Measurements from ENCODE around the gene TRAK1. TPM values are rescaled to one million over a fixed set of nuclear protein-coding genes. Genes with fewer than 3 reads are reported as not detected.
"Not testable (repeated sequence)": the region's sequence is repeated elsewhere in the genome, so short reads cannot be mapped to it uniquely, and the experiment has no call there.

The TRAK1 gene
- total RNA-seq, 1 donor from 2014 or later = 37.5 TPM

DNA sequence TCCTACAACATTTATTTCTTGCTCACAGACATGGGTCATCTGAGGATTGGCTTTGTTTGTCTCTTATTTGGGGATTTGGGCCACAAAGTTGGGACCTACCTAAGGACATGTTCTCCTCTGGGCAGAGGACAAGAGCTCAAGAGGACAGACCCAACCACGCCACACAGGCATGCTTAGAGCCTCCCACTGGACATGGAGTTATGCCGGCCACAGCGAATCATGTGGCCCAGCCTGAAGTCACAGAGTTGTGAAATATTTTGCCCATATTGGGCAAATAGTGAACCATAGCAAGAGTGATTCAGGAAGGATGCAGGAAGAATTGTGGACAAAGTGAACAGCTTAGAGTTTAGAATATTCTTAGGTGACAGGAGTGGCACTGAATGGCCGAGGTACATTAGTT lies 9.9 kb downstream of the TRAK1 start:
- no peaks in the 10 kb centered on the region for H3K36me3 ChIP-seq
- H3K9me3 ChIP-seq = no peaks in the 10 kb centered on the region
- TF ChIP-seq, protein P1, sequence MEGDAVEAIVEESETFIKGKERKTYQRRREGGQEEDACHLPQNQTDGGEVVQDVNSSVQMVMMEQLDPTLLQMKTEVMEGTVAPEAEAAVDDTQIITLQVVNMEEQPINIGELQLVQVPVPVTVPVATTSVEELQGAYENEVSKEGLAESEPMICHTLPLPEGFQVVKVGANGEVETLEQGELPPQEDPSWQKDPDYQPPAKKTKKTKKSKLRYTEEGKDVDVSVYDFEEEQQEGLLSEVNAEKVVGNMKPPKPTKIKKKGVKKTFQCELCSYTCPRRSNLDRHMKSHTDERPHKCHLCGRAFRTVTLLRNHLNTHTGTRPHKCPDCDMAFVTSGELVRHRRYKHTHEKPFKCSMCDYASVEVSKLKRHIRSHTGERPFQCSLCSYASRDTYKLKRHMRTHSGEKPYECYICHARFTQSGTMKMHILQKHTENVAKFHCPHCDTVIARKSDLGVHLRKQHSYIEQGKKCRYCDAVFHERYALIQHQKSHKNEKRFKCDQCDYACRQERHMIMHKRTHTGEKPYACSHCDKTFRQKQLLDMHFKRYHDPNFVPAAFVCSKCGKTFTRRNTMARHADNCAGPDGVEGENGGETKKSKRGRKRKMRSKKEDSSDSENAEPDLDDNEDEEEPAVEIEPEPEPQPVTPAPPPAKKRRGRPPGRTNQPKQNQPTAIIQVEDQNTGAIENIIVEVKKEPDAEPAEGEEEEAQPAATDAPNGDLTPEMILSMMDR (IDR thresholded peaks at IDR 0.05) = no peak
- DNase-seq (ENCODE audit: low spot score in 2 of 2) = peak in 1 of 2 donors; percentile 84
- peaks cover 10 to 41% of the 10 kb centered on the region in 2 donors for H3K4me1 ChIP-seq
- H3K27me3 ChIP-seq = no peaks in the 10 kb centered on the region
- H3K27ac ChIP-seq = peak overlapping the region; percentile 54 to 65
- intact Hi-C loops (cut with DNase I) = no loop called here
- H3K4me3 ChIP-seq = no peak overlapping the region

DNA sequence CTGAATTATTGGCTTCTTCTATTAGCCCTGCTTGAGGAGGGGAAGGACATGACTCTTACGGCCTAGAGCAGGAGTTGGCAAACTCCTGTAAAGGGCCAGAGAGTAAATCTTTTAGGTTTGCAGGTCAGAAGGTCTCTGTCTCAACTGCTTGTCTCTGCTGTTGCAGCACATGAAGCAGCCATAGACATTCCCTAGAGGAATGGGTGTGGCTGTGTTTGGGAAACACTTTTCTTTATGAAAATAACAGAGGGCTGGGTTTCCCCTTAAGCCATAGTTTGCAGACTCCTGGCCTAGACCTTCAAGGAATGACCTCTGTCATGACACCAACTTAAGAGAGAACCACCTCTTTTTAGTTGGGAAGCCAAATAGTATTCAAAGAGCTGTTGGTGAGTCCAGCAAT lies 10.3 kb downstream of the TRAK1 start:
- H3K27ac ChIP-seq = peak overlapping the region; percentile 54 to 65
- TF ChIP-seq, protein P1 (IDR thresholded peaks at IDR 0.05) = no peak
- intact Hi-C loops (cut with DNase I) = no loop called here

DNA sequence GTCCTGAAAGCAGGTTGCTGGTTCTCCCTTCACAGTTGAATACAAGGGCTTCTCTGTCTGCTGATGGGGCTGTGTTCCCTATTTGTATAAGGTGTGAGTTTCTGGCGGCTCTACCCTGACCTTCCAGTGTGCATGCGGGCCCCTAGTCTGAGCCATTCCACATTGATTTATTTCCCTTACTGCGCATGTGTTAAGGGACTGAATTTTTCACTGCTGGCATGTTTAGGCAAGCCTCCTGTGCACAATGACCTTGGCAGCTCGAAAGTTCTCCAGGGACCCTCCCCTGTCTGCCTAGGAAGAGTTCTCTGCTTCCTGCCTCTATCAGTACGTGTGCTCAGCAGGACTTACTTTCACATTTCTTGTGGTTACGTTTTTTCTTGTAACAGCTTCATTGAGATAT lies 11.4 kb downstream of the TRAK1 start:
- Histone ChIP-seq H3K4me1 (peaks cover 7 to 32% of the 10 kb centered on the region in 2 donors), H3K27me3 (no peaks in the 10 kb centered on the region)
- DNase-seq (ENCODE audit: low spot score in 2 of 2) = peak in 1 of 2 donors; percentile 42

More for the DNA sequence above, 10.3 kb downstream of the TRAK1 start:
- H3K27me3 ChIP-seq = no peaks in the 10 kb centered on the region
- peaks cover 10 to 41% of the 10 kb centered on the region in 2 donors for H3K4me1 ChIP-seq
- H3K4me3 ChIP-seq = no peak overlapping the region
- DNase-seq (ENCODE audit: low spot score in 2 of 2) = peak in 1 of 2 donors; percentile 60
- H3K36me3 ChIP-seq = no peaks in the 10 kb centered on the region
- H3K9me3 ChIP-seq = no peaks in the 10 kb centered on the region

DNA sequence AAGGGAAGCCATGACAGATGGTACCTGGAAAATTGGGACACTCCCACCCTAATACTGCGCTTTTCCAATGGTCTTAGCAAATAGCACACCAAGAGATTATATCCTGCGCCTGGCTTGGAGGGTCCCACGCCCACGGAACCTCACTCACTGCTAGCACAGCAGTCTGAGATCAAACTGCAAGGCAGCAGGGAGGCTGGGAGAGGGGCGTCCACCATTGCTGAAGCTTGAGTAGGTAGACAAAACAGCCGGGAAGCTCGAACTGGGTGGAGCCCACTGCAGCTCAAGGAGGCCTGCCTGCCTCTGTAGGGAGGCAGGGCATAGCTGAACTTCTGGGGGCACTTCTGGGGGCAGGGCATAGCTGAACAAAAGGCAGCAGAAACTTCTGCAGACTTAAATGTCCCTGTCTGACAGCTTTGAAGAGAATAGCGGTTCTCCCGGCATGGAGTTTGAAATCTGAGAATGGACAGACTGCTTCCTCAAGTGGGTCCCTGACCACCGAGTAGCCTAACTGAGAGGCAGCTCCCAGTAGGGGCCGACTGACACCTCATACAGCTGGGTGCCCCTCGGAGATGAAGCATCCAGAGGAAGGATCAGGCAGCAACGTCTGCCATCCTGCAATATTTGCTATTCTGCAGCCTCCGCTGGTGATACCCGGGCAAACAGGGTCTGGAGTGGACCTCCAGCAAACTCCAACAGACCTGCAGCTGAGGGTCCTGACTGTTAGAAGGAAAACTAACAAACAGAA lies 12.9 kb downstream of the TRAK1 start:
- H3K9me3 ChIP-seq; H3K27me3 ChIP-seq; intact Hi-C loops (cut with DNase I); H3K36me3 ChIP-seq; H3K4me3 ChIP-seq; H3K27ac ChIP-seq: not testable (repeated sequence)
- H3K4me1 ChIP-seq = peaks cover 2 to 21% of the 10 kb centered on the region in 2 donors
- DNase-seq (ENCODE audit: low spot score in 2 of 2) = peak in 1 of 2 donors; percentile 56

More for the DNA sequence above, 11.4 kb downstream of the TRAK1 start:
- intact Hi-C loops (cut with DNase I) = no loop called here
- no peaks in the 10 kb centered on the region for H3K36me3 ChIP-seq
- H3K27ac ChIP-seq = peak overlapping the region in 1 of 2 donors; percentile 65
- TF ChIP-seq, protein P1 (IDR thresholded peaks at IDR 0.05) = no peak
- no peaks in the 10 kb centered on the region for H3K9me3 ChIP-seq
- no peak overlapping the region for H3K4me3 ChIP-seq

DNA sequence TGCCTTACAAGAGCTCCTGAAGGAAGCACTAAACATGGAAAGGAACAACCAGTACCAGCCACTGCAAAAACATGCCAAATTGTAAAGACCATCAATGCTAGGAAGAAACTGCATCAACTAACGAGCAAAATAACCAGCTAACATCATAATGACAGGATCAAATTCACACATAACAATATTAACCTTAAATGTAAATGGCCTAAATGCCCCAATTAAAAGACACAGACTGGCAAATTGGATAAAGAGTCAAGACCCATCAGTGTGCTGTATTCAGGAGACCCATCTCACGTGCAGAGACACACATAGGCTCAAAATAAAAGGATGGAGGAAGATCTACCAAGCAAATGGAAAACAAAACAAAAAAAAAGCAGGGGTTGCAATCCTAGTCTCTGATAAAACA lies 14.8 kb downstream of the TRAK1 start:
- DNase-seq (ENCODE audit: low spot score in 2 of 2); H3K27ac ChIP-seq; H3K27me3 ChIP-seq; intact Hi-C loops (cut with DNase I); H3K4me1 ChIP-seq; H3K4me3 ChIP-seq; H3K9me3 ChIP-seq; H3K36me3 ChIP-seq: not testable (repeated sequence)

DNA sequence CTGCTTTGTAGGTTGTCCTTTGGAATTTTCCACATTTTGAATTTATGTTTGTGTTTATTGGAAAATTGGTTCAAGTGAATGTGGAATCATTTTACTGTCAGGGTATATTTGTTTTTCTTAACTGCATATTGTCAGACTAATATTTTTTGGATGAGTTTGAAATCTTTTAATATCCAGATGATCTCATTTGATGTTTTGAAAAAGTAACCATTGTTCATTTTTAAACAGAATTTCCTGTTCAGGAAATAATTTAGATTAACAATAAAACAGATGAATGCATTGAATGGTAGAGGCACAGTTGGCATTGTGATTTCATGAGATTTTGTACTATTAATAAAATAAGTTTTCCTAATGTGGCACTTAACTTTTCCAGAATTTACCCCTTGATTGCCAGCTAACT lies 15.5 kb downstream of the TRAK1 start:
- Histone ChIP-seq H3K4me3 (no peak overlapping the region), H3K9me3 (no peaks in the 10 kb centered on the region), H3K4me1 (peaks cover 0 to 4% of the 10 kb centered on the region in 2 donors), H3K36me3 (no peaks in the 10 kb centered on the region), H3K27ac (no peak overlapping the region), H3K27me3 (no peaks in the 10 kb centered on the region)
- no peak for DNase-seq (ENCODE audit: low spot score in 2 of 2)
- intact Hi-C loops (cut with DNase I) = no loop called here
- TF ChIP-seq, protein P1 (IDR thresholded peaks at IDR 0.05) = no peak

Data from ascending aorta (tissue), 2 donors.